Measurements from ENCODE around the gene FAM151B. TPM values are rescaled to one million over a fixed set of nuclear protein-coding genes. Genes with fewer than 3 reads are reported as not detected.

Gene FAM151B
- total and polyA plus RNA-seq, 10 of the 15 experiments (the other 5 are each of a cell fraction or from before 2014, with no cell fraction given) = 0.05 to 0.79 (median 0.22) TPM

DNA sequence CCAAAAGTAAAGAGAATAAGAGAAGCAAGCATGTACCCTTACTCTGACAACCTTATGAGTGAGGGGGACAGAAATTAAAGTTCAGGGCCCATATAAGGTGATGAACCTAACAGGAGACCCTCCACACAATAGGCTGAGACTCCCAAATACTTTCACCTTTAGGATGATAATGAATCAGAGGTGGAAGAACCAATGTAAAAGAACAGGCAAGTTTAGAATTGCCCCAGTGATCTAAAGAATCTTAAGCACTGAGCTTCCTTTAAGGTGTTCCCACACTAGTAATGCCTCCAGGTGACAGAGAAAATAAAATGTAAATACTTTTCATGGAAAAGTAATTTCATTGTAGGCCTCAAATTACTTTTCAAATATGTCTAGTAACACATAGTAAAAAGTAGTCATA is 8.2 kb upstream of the FAM151B start (continued):
- TF ChIP-seq, protein P1, sequence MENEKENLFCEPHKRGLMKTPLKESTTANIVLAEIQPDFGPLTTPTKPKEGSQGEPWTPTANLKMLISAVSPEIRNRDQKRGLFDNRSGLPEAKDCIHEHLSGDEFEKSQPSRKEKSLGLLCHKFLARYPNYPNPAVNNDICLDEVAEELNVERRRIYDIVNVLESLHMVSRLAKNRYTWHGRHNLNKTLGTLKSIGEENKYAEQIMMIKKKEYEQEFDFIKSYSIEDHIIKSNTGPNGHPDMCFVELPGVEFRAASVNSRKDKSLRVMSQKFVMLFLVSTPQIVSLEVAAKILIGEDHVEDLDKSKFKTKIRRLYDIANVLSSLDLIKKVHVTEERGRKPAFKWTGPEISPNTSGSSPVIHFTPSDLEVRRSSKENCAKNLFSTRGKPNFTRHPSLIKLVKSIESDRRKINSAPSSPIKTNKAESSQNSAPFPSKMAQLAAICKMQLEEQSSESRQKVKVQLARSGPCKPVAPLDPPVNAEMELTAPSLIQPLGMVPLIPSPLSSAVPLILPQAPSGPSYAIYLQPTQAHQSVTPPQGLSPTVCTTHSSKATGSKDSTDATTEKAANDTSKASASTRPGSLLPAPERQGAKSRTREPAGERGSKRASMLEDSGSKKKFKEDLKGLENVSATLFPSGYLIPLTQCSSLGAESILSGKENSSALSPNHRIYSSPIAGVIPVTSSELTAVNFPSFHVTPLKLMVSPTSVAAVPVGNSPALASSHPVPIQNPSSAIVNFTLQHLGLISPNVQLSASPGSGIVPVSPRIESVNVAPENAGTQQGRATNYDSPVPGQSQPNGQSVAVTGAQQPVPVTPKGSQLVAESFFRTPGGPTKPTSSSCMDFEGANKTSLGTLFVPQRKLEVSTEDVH (IDR thresholded peaks at IDR 0.05; ENCODE audit: low read depth, partially characterized antibody) = no peak
- TF ChIP-seq SREBF1 (IDR thresholded peaks at IDR 0.05; ENCODE audit: low read length) (no peak), BACH1 (IDR thresholded peaks at IDR 0.05; ENCODE audit: borderline replicate concordance) (no peak), PAX8 (IDR thresholded peaks at IDR 0.05) (no peak), TCF7 (IDR thresholded peaks at IDR 0.05; ENCODE audit: borderline replicate concordance) (no peak)
- TF ChIP-seq, protein P2, sequence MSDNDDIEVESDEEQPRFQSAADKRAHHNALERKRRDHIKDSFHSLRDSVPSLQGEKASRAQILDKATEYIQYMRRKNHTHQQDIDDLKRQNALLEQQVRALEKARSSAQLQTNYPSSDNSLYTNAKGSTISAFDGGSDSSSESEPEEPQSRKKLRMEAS (IDR thresholded peaks at IDR 0.05; ENCODE audit: low read depth, low read length) = no peak

DNA sequence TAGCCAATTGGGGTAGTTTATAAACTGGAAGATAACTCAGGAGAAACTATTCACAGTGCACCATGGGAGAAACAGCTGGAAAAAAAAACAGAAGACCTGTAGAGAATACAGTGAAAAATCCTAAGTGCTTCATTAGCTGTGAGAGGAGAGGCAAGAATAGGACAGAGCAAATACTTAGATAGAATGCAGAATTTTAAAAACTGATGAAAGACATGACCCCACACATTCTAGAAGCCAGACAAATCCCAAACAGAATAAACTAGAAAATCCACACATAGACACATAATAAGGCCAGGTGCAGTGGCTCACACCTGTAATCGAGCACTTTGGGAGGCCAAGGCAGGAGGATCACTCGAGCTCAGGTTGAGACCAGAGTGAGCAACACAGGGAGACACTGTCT is 7.5 kb upstream of the FAM151B start:
- in situ Hi-C loops (cut with MboI) (loop anchor here (5.0 kb wide), 1 partner anchor 192 kb away; no protein-coding TSS in a partner anchor), intact Hi-C loops (cut with micrococcal nuclease; ENCODE audit: unreplicated experiment) (loop anchor here (5.0 to 10.0 kb wide), 3 partner anchors 177 to 717 kb away; no protein-coding TSS in a partner anchor)
- TF ChIP-seq RCOR1 (conservative IDR thresholded peaks at IDR 0.05; ENCODE audit: low read depth, low read length) (no peak), BACH1 (IDR thresholded peaks at IDR 0.05; ENCODE audit: borderline replicate concordance) (no peak), ASH2L (IDR thresholded peaks at IDR 0.05; ENCODE audit: borderline replicate concordance, low read depth) (no peak), YBX1 (IDR thresholded peaks at IDR 0.05) (no peak)
- TF ChIP-seq, protein P3, sequence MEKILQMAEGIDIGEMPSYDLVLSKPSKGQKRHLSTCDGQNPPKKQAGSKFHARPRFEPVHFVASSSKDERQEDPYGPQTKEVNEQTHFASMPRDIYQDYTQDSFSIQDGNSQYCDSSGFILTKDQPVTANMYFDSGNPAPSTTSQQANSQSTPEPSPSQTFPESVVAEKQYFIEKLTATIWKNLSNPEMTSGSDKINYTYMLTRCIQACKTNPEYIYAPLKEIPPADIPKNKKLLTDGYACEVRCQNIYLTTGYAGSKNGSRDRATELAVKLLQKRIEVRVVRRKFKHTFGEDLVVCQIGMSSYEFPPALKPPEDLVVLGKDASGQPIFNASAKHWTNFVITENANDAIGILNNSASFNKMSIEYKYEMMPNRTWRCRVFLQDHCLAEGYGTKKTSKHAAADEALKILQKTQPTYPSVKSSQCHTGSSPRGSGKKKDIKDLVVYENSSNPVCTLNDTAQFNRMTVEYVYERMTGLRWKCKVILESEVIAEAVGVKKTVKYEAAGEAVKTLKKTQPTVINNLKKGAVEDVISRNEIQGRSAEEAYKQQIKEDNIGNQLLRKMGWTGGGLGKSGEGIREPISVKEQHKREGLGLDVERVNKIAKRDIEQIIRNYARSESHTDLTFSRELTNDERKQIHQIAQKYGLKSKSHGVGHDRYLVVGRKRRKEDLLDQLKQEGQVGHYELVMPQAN (conservative IDR thresholded peaks at IDR 0.05) = no peak
- RAD21 ChIA-PET (ENCODE audit: unreplicated experiment) = interaction anchor here (1.1 to 3.0 kb wide), 4 partner anchors 176 to 821 kb away, joined by 4 to 15 read pairs (median 6); partner anchors contain the start of gene ZCCHC9
- Histone ChIP-seq H3K9ac (ENCODE audit: control insufficient read depth, insufficient read depth, low read length) (no peak overlapping the region), H3K79me2 (ENCODE audit: control insufficient read depth, insufficient read depth, low read length) (no peaks in the 10 kb centered on the region), H3K27ac (ENCODE audit: control insufficient read depth, insufficient read depth) (no peak overlapping the region), H4K20me1 (ENCODE audit: control insufficient read depth, insufficient read depth) (no peaks in the 10 kb centered on the region), H3K4me1 (ENCODE audit: control insufficient read depth, insufficient read depth, low read length) (no peaks in the 10 kb centered on the region), H3K36me3 (ENCODE audit: control insufficient read depth in 2 of 2, insufficient read depth in 2 of 2, low read length in 1 of 2) (peaks cover 0 to 4% of the 10 kb centered on the region in 2 experiments; a peak in 1 of 4 replicates), H3K27me3 (replicated peaks in 1 of 2; ENCODE audit: control insufficient read depth in 2 of 2, insufficient read depth in 2 of 2, low read length in 1 of 2) (no peaks in the 10 kb centered on the region), H3K4me2 (ENCODE audit: control insufficient read depth, insufficient read depth) (no peak overlapping the region), H2AFZ (ENCODE audit: control insufficient read depth, low read depth, low read length) (no peak overlapping the region), H3K9me3 (replicated peaks; ENCODE audit: control insufficient read depth, insufficient read depth, low read length) (no peaks in the 10 kb centered on the region; the same call in 2 of the 3 replicates), H3K4me3 (no peak overlapping the region)
- WGBS (ENCODE audit: insufficient coverage, insufficient replicate concordance, low lambda C conversion rate, missing lambda C conversion rate) = 63% methylated on average over 2 of the region's 2 CpGs
- CTCF ChIA-PET = interaction anchor here (0.7 to 5.5 kb wide), 11 partner anchors 12 to 714 kb away, joined by 3 to 116 read pairs (median 4); no protein-coding TSS in a partner anchor
- SMC1A ChIA-PET (ENCODE audit: uncharacterized antibody, unreplicated experiment) = interaction anchor here (0.8 to 4.0 kb wide), 11 partner anchors 13 to 713 kb away, joined by 3 to 23 read pairs (median 4); no protein-coding TSS in a partner anchor
- POLR2A ChIA-PET = interaction anchor here (0.8 to 1.5 kb wide), 2 partner anchors 73 to 174 kb away, joined by 3 to 4 read pairs; partner anchors contain the start of genes DHFR and MSH3
- BruUV-seq (replicated peaks) = no TSS peak
- FAIRE-seq = no peak
- DNase-seq (ENCODE audit: low read depth, low spot score) = no peak
- no peak for ATAC-seq

Measured in GM12878 (cell line).